Fibroblast of pulmonary artery (primary cell): ENCODE measurements around the gene KMT2D.

Experiments used
- DNase-seq: peaks from one replicate; pipeline ENCODE4 v3.0.0-alpha.2; 2010; ENCODE audit warnings: low read depth
- H3K4me3 ChIP-seq: replicated peaks from 2 replicates; pipeline ENCODE4 v1.5.1; 2011; ENCODE audit warnings: low read depth, mild to moderate bottlenecking, control low read depth, low read length, moderate library complexity
- CTCF ChIP-seq: IDR thresholded peaks from 2 replicates; pipeline ENCODE4 v1.5.1; 2011; ENCODE audit warnings: mild to moderate bottlenecking, control low read depth, low read length, inconsistent platforms; ENCODE audit errors: missing control alignments

The KMT2D gene

GRCh38 chr12:49030119-49030518 lies 30.5 kb downstream of the KMT2D start:
- H3K4me3 ChIP-seq, result no peak overlapping the region
- TF ChIP-seq CTCF, result no peak
- no peak for DNase-seq

- H3K4me3 ChIP-seq, result no peak overlapping the region
- DNase-seq, result no peak
- TF ChIP-seq CTCF, result no peak
Observed at GRCh38 chr12:49028666-49029275, 31.8 kb downstream of the KMT2D start.

GRCh38 chr12:49027846-49028555 lies 32.6 kb downstream of the KMT2D start:
- no peak for TF ChIP-seq CTCF
- H3K4me3 ChIP-seq, result no peak overlapping the region

GRCh38 chr12:49026678-49027480 lies 33.7 kb downstream of the KMT2D start:
- DNase-seq, result no peak
- no peak overlapping the region for H3K4me3 ChIP-seq
- TF ChIP-seq CTCF, result no peak

More at GRCh38 chr12:49027846-49028555, 32.6 kb downstream of the KMT2D start:
- no peak for DNase-seq

- no peak for TF ChIP-seq CTCF
- no peak overlapping the region for H3K4me3 ChIP-seq
- DNase-seq, result no peak
Observed at GRCh38 chr12:49026101-49026500, 34.5 kb downstream of the KMT2D start.

GRCh38 chr12:49025463-49025862 lies 35.1 kb downstream of the KMT2D start:
- TF ChIP-seq CTCF, result no peak
- no peak overlapping the region for H3K4me3 ChIP-seq
- DNase-seq, result no peak
